NCI-H2107 treated with DMSO at 0.1 percent for 48 hours (cell line): ENCODE results near the gene POLR3K.

Experiments
- DNase-seq: peaks from one replicate; lab custom pipeline; 2025; ENCODE audit not compliant: unreplicated experiment; lab: John Stamatoyannopoulos, UW

The POLR3K gene

DNA sequence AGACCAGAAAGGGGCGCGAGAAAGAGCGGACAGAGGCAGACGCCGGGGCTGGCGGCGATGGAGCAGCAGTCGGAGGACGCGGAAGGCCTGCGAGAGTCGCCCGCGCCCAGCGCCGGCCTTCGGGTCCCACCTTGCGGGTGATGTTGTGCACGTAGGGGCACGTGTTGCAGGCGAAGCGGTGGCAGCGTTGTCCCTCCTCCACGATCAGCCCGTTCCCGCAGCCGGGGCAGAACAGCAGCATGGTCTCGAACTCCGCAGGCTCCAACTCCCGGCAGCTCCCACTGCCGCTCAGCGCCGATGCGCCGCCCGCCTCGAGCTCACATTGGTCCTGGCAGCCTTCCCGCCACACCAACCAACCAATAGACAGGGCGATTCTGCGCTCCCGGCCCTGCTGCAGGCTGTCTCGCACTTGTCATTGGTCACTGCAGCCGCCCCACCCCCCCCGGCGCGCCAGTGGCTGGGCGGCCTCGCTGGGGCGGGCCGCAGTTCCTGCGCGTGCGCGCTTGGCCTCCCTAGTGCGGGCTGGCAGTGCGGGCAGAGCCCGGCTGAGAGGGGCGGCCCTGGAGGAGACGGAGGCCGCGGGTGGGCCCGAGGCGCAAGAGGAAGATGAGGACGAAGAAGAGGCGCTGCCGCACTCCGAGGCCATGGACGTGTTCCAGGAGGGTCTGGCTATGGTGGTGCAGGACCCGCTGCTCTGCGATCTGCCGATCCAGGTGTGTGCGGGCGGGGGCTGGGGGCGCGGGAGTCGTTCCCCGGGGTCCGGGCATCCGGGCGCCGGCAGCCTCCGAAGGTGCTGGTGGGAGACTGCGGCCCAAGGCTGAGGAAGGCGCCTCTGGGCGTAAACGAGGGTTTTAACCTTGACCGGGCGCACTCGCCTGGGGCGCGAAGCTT lies at the start of gene POLR3K, which contains the start of gene SNRNP25:
Gene POLR3K (minus strand): TSS at position 263 of the 891 bp plus-strand sequence. CDS start 22 bp downstream, at position 241.
Gene SNRNP25 (plus strand): TSS at position 483 of the 891 bp plus-strand sequence. CDS start 189 bp downstream, at position 672.
- DNase-seq: peak; percentile 82

DNA sequence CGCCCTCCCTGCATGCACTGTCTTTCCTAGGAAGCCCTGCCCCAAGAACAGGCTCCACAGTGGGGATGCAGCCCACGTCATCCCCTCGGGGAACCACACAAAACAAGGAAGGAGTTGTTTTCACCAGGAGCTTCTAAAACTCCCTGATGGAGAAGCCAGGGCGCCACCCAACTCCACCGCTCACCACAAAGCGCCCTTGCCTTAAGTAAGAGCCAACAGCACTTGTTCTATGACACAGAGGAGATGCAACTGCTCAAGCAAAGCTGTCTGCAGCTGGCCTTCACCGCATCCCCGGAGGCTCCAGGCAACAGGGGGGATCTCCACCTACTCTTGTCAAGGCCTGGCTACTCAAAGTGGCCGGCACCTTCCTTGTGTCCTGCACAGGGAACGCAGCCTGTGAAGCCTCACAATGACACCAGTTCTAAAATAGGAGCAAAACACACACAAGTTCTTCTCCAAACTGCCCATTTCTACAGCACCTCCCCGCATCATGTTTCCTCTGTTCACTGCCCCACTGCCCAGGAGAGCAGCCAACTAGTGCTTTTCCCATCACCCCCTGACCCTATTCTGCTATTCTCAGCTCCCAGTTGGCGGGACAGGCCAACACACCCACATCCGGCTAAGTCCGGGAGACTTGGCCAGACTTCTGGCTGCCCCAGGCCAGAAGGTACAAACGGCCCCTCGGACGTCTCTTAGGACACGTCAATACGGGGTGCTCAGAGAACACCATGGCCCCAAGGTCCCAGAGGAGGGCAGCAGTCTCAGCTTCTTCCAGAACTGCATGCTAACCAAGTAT lies 48.9 kb upstream of the POLR3K start:
- DNase-seq: no peak

DNA sequence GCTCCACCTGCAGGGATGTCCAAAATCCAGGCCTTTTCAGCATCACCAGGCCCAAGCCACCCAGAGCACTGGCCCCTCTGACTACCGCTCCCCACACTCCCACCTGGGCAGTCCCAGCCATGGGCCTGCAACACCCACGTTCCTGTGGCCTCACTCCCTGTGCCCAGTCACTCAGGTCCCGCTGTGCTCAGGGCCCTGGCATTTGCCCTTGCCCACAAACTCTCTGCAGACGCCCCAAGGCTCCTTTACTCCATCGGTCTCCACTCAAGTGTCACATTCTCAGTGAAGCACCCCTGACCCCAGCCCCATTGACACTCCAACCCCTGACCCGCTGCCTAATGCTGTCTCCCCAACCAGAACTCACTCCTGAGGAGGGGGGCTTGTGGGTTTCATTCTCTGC lies 48.2 kb upstream of the POLR3K start:
- no peak for DNase-seq

DNA sequence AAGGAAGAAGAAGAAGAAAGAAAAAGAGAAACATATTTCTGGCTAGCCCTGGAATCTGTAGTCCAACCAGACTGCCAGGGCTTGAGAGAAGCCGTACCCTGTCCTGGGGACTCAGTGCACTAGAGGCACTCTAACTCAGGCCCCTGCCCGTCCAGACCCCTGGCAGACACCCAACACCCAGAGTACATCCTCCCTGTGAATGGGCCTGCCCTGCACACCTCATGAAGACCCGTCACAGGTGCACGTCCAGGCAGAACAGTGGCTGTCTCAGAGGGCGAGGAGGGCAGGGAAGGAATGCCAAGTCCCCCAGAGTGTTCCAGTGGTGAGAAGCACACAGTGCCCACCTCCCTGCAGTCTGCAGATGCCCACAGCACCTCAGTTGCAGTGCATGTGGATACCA lies 47.6 kb upstream of the POLR3K start:
- DNase-seq: no peak

DNA sequence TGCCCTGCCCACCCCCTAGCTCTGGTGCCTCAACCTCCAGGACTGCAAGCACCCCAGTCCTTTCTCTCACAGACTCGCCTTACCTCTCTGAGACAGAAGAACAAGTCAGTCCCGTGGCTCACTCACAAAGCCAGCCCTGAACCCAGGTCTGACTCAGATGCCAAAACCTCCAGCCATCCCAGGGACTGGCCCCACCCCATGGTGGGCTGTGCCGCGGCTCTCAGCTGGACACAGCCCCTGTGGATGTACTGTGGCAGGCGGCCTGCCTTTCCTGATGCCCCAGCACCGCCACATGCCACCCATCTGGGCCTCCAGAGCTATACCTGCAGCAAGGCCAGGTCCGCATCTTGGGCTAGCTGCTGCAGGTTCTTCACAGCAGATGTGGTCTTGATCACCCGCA lies 44.4 kb upstream of the POLR3K start:
- DNase-seq: no peak

DNA sequence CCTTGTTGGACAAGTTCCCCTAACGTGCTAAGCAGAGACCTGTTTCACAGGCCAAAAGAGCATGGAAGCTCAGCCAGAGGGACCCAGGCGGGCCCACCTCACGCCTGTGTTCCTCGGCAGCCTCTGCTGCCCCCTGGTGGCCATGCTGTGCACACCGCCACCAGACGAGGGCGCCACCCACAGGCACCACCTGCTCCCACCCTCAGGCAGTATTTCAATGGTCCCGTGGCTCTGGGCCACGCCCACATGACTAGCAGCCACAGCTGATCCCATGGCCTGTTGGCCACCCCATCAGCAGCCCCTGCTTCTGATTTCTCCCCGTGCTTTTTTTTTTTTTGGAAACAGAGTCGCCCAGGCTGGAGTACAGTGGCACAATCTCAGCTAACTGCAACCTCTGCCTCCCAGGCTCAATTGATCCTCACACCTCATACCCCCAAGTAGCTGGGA lies 43.5 kb upstream of the POLR3K start:
- DNase-seq: peak; percentile 53

DNA sequence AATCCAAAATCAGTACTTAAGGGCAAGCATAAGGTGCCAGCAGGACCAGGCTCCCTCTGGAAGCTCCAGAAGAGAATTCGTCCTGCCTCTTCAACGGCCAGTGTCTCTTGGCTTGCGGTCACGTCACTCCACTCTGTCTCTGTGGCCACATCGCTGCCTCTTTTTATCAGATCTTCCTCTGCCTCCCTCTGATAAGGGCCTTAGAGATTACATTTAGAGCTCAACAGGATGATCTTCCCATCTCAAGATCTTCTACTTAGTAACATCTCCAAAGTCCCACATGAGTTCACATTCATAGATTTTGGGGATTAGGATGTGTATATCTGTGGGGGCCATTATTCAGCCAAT lies 41.5 kb upstream of the POLR3K start:
- DNase-seq: no peak

DNA sequence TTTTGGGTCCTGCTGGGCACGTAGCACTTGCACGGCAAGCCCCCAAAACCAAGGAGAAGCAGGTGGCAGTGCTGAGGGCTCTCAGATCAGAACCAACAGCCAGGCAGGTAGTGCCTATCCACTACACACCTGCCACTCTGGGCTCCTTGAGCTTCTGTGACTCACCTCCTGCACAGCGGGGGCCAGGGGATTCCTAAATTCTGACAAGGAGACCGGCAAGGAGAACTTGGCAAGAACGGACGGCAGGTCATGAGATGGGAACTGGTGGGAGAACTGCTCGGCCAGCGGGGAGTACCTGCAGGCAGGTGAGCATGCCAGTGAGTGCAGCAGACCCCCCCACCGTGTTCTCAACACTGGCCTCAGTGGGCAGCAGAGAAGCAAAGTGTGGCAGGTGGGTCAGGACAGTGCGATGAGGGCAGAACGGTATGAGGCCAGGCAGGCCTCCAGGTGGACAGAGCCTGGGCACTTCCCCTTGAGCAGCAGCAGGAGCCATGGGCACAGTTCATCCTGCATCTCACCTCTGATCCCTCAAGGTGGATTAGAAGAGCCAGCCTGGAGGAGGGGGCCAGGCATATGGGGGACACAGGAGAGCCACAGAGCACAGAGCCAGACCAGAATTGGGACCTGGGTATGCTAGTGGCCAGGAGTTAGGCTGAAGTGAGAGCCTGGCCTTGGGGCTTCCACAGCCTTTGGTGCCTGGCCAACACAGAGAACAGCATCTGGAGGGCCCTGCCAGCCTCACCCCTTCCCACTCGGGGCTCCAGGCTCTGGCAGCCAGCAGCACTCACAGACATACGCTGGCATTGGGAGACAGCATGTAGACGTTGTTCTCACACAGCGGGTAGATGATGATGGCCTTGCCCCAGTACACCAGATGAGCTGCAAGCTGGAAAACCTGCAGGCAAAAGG lies 39.3 kb upstream of the POLR3K start:
- DNase-seq: peak; percentile 75

DNA sequence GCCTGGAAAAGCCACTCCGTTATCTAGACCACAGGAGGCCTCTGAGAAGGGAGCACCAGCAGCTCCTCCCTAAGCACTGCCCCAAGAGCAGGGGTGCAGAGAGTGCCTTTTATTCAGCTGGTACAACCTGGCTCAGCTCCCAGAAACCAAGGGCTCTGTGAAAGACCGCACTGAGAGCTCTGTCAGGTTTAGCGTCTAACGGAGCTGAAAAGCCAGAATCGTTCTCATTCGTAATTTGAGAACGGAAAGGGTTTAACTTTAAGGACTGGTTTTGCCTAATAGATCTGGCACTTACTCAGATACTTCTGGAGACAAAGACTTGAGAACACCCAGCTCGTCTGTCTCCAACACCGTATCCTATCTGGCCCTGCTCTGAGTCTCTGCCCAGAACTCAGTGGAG lies 38.1 kb upstream of the POLR3K start:
- DNase-seq: peak; percentile 97

DNA sequence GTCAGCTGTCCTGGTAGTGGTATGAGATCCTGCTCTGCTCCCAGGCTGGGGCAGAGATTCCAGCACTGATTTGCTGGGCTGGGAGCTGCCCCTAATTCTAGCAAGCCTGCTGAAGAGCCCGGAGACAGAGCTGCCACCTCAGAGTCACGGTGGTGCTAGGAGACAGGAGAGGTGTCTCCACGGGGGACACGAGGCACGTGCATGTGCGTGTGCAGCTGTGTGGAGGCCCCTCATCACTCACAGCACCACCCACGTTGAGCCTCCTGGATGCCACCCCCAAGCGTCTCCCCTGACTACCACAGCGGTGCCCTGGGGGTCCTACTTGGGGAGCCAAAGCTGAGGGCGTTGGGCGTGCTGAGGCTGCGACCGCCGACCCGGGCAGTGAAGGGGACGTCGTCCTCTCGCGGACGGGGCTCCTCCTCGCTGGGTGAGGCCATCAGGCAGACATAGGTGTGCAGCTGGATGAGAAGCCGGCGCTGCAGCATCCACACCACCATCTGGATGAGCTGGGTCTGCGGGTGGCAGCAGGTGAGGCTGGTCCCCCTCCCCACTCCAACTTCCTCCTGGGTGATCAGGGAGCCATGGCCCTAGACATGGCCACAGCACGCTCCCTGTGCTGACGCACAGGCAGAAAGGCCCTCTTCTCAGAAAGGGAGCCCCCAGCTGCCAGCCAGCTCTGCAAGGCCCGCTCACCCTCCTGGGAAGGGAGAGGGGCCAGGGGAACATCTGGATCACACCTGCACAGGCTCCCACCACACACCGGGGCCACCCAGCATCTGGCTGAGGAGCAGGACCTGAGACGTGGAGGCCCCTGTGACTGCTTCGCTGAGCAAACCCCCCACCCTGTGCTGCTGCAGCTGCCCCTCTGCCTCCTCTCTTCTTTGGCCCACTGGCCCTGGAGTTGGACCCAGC lies 36.2 kb upstream of the POLR3K start:
- no peak for DNase-seq

DNA sequence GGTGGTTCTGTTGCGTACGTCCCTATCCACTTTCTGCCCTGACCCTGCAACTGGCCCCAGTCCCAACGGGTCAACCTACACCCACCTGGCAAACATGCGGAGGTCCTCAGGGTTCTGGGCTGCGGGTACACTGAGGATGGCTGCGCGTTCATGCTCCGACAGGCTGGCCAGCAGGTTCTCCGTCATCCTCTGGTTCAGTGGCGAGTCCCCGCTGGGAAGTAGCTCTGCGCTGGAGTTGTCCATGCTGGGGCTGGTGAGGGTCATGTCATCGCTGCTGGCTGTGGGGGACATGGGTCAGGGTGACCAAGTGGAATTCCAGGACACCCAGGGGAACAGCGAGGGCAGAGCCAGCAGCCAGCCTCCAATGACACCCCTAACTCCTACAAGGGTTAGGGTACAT lies 35.2 kb upstream of the POLR3K start:
- DNase-seq: no peak

DNA sequence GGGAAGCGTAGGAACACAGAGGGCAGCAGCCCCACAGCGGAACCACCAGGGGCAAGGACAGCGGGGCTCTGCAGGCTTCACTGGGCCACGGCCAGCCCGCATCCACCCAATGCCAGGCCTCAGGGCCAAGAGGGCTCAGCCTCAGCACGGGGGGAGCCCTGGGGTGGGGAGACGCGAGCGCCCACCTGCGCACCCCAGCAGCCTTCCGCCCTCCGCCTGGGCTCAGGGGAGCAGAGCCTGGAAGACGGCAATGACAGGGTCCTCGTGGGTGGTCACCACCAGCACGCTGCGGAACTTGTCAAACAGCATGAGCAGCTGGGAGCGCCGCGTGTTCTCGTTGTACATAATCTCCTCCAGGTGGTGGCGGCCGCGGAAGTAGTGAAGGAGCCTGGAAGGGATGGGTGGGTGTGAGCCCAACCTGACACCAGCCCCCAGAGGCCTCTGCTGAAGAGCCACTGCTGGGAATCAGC lies 33.1 kb upstream of the POLR3K start:
- DNase-seq: no peak

DNA sequence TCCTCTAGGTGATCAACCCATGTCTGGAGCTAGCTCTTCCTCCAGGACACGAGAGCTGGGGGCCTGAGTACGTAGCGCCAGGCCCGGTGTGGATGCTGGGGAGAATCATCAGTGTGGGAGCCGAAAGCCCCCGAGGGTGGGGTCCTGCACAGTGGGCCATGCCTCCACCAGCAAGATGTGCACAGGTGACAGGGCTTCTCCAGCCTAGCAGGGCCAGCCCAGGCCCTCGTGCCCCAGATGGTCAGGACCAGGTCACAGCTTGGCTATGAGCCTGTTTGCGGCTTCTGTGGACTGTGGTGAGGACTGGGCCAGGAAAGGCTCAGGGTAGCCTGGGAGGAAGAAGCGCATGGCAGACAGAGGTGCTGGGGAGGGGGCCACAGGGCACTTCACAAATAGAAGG lies 32.5 kb upstream of the POLR3K start:
- DNase-seq: no peak

DNA sequence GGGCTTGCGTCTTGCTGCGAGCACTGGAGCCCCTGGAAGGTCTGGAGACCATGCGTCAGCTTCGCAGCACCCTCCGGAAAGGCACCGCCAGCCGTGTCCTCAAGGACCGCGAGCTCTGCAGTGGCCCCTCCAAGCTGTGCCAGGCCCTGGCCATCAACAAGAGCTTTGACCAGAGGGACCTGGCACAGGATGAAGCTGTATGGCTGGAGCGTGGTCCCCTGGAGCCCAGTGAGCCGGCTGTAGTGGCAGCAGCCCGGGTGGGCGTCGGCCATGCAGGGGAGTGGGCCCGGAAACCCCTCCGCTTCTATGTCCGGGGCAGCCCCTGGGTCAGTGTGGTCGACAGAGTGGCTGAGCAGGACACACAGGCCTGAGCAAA lies 32.0 kb upstream of the POLR3K start:
- DNase-seq: no peak

DNA sequence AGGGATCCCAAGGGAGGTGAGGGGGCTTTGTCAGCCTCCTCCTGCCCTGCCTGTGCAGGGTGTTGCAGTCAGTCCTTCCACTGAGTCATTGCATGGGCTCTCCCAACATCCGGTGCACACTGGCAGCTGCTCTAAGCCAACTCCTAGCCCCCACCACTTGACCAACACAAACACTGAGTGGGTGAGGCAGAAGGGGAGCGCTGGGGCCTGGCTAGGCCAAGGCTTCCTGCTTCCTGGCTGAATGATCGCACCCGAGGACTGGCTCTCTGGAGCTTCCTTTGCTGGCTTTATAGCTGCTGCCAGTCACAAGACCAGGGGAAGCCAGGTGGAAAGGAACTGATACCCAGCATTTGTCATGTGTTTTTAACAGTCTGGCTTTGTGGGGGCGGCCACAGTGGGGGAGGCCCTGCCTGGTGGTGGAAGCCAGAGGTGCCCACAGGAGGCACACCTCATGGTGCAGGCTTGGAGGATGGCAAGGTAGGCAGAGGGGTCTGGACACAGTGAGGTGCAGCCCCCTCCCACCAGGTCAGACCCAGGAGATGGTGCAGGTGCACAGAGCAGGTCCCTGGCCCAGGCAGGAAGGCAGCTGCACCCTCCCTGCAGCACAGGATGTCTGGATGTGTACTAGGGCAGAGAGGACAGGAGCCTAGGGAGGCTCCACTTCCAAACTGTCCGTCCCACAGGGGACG lies 31.5 kb upstream of the POLR3K start:
- DNase-seq: peak; percentile 58

DNA sequence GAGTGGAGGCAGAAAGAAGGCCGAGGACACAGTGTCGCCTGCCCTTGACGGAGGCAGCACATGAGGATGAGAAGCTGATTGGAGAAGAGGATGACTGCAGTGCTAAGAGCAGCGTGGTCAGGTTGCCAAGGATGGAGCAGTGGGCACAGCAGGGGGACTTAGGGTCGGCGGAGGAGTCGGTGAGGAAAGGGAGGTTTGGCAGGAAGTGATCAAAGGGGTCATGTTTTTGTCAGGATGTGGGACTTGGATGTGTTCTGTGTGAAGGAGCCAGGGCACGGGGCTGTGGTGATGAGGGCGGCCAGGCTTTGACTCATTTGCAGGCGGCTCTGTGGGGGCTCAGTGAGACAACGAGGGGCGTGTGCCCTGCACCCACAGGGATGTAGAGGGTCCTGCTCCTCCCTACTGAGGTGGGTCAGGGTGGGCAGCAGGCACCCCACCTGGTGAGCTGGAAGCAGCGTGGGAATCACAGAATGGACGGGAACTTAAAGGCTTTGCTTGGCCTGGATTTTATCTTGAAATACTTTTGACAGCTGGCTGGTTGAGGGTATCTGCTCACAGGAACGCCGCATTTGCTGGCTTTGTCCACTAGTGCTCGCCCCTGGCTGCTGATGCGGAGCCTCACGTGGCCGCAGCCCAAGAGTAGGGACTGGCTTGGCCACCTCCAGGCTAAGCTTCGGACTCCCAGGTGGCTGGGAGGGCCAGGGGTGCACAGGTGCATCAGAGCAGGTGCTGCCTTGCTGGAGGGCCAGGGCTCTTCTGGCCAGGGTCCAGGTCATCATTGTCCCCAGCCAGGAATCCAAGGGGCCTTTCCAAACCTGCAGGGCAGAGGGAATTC lies 30.6 kb upstream of the POLR3K start:
- no peak for DNase-seq

DNA sequence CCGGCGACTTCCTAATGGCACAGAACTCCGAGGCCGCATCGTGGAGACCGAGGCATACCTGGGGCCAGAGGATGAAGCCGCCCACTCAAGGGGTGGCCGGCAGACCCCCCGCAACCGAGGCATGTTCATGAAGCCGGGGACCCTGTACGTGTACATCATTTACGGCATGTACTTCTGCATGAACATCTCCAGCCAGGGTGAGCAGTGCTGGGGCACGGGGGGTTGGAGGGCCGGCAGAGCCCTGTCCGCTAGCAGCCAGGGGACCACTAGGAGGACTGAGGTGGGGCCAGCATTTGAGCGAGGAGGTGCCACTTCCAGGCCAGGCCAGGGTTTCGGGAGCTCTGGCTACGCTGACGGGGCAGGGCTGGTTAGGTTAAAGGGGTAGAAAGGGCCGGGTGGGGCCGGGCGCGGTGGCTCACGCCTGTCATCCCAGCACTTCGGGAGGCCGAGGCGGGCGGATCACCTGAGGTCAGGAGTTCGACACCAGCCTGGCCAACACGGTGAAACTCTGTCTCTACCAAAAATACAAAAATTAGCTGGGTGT lies 29.7 kb upstream of the POLR3K start:
- no peak for DNase-seq
